K562 (cell line): ENCODE results near the gene BOC. TPM values are rescaled to one million over a fixed set of nuclear protein-coding genes. Genes with fewer than 3 reads are reported as not detected.

Source experiments
- ATAC-seq: fragments of 200-7000 bp; cut with Tn5 transposase; 3 replicates; pipeline ENCODE4 v1.9.1; 2020; ENCODE audit warnings: moderate library complexity
- BruUV-seq: library from RNA; stranded (reverse); fragments of 400-500 nt; replicated peaks from 2 replicates; lab custom pipeline; 2021; lab: Mats Ljungman, UMichigan
- CTCF ChIA-PET: fragments of 300-600 bp; formaldehyde crosslinking; extraction: SDS; loops from one replicate; lab custom pipeline; 2021; ENCODE audit warnings: low intra/inter-chr PET ratio; lab: Yijun Ruan, JAX
- POLR2A ChIA-PET: fragments of 300-600, 350-650 bp; sonication (Branson Sonifier 250); formaldehyde crosslinking; extraction: SDS; loops from one replicate; lab custom pipeline; 2021; ENCODE audit warnings: antibody characterized with exemption, inconsistent platforms; lab: Yijun Ruan, JAX
- DNase-seq, 4 experiments: peaks; one replicate each; pipeline versions ENCODE4 v3.0.0 to v3.0.0-alpha.2; 2011 to 2018; ENCODE audit warnings: low spot score in 3 of 4, mixed read lengths in 3 of 4; ENCODE audit errors: extremely low read depth in 1 of 4
- FAIRE-seq: peaks from 2 replicates; lab custom pipeline; 2011; peaks lifted over from hg19 to GRCh38; lab: Jason Lieb, UNC
- H2AFZ ChIP-seq: 2 replicates; pipeline ENCODE4 v1.6.0; 2011; ENCODE audit warnings: low read depth, low read length, control low read depth, inconsistent platforms
- H3K27ac ChIP-seq: fragments of 200-600 bp; 3 replicates; pipeline ENCODE4 v1.8.0; 2011; ENCODE audit warnings: low read depth, mild to moderate bottlenecking, control low read depth, inconsistent platforms, low read length, moderate library complexity, mixed read lengths; ENCODE audit errors: extremely low read depth
- H3K27me3 ChIP-seq, 2 experiments: fragments of 300-600 bp in 1 of 2; 2 replicates in 1 of 2; 3 replicates in 1 of 2; pipeline versions ENCODE4 v1.6.0 to v1.8.0; 2011; ENCODE audit warnings: inconsistent platforms in 2 of 2, low read length in 2 of 2, mild to moderate bottlenecking in 1 of 2, mixed read lengths in 1 of 2, moderate library complexity in 1 of 2; ENCODE audit not compliant: control insufficient read depth in 2 of 2, insufficient read depth in 2 of 2
- H3K36me3 ChIP-seq: fragments of 300-600 bp; 3 replicates; pipeline ENCODE4 v1.8.0; 2011; ENCODE audit warnings: mild to moderate bottlenecking, low read length, inconsistent platforms; ENCODE audit not compliant: control insufficient read depth, insufficient read depth
- H3K4me1 ChIP-seq, 2 experiments: fragments of 200-600 bp in 1 of 2; replicated peaks in 1 of 2; 2 replicates in 1 of 2; 3 replicates in 1 of 2; pipeline versions ENCODE4 v1.5.1 to v1.8.0; 2011; ENCODE audit warnings: inconsistent platforms in 2 of 2, low read length in 2 of 2, mild to moderate bottlenecking in 1 of 2, mixed read lengths in 1 of 2, moderate library complexity in 1 of 2; ENCODE audit not compliant: control insufficient read depth in 2 of 2, insufficient read depth in 2 of 2
- H3K4me2 ChIP-seq: 2 replicates; pipeline ENCODE4 v1.6.1; 2011; ENCODE audit warnings: low read length, control low read depth, inconsistent platforms, mixed read lengths; ENCODE audit not compliant: insufficient read depth
- H3K4me3 ChIP-seq: fragments of 200-600 bp; sonication (generic), shearing (Covaris generic); 2 replicates; pipeline ENCODE4 v1.5.1; 2016; ENCODE audit warnings: control low read depth, inconsistent platforms
- H3K79me2 ChIP-seq: fragments of 200-600 bp; 3 replicates; pipeline ENCODE4 v1.8.0; 2011; ENCODE audit warnings: low read length, inconsistent platforms; ENCODE audit not compliant: control insufficient read depth, insufficient read depth
- H3K9ac ChIP-seq, 2 experiments: 2 replicates each; pipeline versions ENCODE4 v1.6.0 to v1.6.1; 2011; ENCODE audit warnings: low read depth in 2 of 2, low read length in 2 of 2, control low read depth in 1 of 2, inconsistent platforms in 1 of 2, mild to moderate bottlenecking in 1 of 2, mixed read lengths in 1 of 2; ENCODE audit not compliant: insufficient read depth in 1 of 2
- H3K9me1 ChIP-seq: one replicate; pipeline ENCODE4 v1.6.0; 2011; ENCODE audit warnings: inconsistent platforms, mild to moderate bottlenecking, low read length, moderate library complexity; ENCODE audit not compliant: control insufficient read depth, insufficient read depth
- H3K9me3 ChIP-seq: replicated peaks from 2 replicates; pipeline ENCODE4 v1.5.1; 2011; ENCODE audit warnings: low read depth, low read length, inconsistent platforms; ENCODE audit not compliant: control insufficient read depth, insufficient read depth
- H4K20me1 ChIP-seq: replicated peaks from 2 replicates; pipeline ENCODE4 v1.6.1; 2011; ENCODE audit warnings: low read length, inconsistent platforms, mixed read lengths; ENCODE audit not compliant: control insufficient read depth, insufficient read depth
- NBN ChIP-seq: fragments of 450-650 bp; IDR thresholded peaks from 2 replicates; pipeline ENCODE4 v1.6.1; 2016; ENCODE audit warnings: low read depth, mild to moderate bottlenecking
- NCOR1 ChIP-seq: fragments of 450-650 bp; IDR thresholded peaks from 2 replicates; pipeline ENCODE4 v1.6.1; 2016; ENCODE audit warnings: mild to moderate bottlenecking, moderate library complexity
- PKNOX1 ChIP-seq: fragments of 450-650 bp; IDR thresholded peaks from 2 replicates; pipeline ENCODE4 v1.6.1; 2016
- ZNF778 ChIP-seq: fragments of 450-650 bp; formaldehyde crosslinking; IDR thresholded peaks from 2 replicates; pipeline ENCODE4 v1.4.0; 2020; ENCODE audit warnings: mild to moderate bottlenecking, moderate library complexity
- WGBS: fragments of 100-300 bp; shearing (Covaris generic); methylation state at CpG from one replicate; pipeline ENCODE4 v1.1.6; 2016; ENCODE audit warnings: low coverage, mixed read lengths; ENCODE audit not compliant: insufficient coverage; ENCODE audit errors: missing lambda C conversion rate; 5-methylcytosine and 5-hydroxymethylcytosine counted together
- in situ Hi-C: fragments of 300-500 bp; cut with MboI; formaldehyde crosslinking; loops from 4 replicates; pipeline ENCODE4 v1.15.0; 2018; ENCODE audit warnings: inconsistent platforms, mixed read lengths
- intact Hi-C: fragments of 100-400 bp; cut with micrococcal nuclease; formaldehyde crosslinking; loops from 2 replicates; pipeline ENCODE4 v1.14.2; 2022
- polyA plus RNA-seq, 8 experiments: library from polyadenylated mRNA; depleted of rRNA in 4 of 8; stranded (reverse) in 5 of 8; unstranded in 3 of 8; fragments of >200 nt; fragmentation: Nextera tagmentation in 2 of 8; fragmentation: Illumina TruSeq in 1 of 8; extraction: Ambion mirVana in 2 of 8; extraction: Trizol in 1 of 8; gene quantifications; 2 replicates each; pipeline versions ENCODE4 v1.2.1 to v1.2.3, GENCODE V29; 2011 to 2014; ENCODE audit warnings: inconsistent platforms in 1 of 8, missing spikeins in 1 of 8
- total RNA-seq, 7 experiments: library from RNA; depleted of rRNA in 6 of 7; stranded (reverse); fragments of >200 nt in 6 of 7; fragmentation: Illumina TruSeq in 2 of 7; extraction: Trizol in 2 of 7; gene quantifications; 2 replicates each; pipeline versions ENCODE4 v1.2.1 to v1.2.3, GENCODE V29; 2011 to 2021; ENCODE audit warnings: low replicate concordance in 1 of 7
- TF ChIP-seq, protein P1 (sequence below): fragments of 250-450 bp; sonication (Bioruptor Pico); IDR thresholded peaks from 2 replicates; pipeline ENCODE4 v1.6.1; 2021; ENCODE audit warnings: mild to moderate bottlenecking

The BOC gene
- total and polyA plus RNA-seq, 9 of the 15 experiments (the other 6 are each of a cell fraction or from before 2014, with no cell fraction given), result not detected

DNA sequence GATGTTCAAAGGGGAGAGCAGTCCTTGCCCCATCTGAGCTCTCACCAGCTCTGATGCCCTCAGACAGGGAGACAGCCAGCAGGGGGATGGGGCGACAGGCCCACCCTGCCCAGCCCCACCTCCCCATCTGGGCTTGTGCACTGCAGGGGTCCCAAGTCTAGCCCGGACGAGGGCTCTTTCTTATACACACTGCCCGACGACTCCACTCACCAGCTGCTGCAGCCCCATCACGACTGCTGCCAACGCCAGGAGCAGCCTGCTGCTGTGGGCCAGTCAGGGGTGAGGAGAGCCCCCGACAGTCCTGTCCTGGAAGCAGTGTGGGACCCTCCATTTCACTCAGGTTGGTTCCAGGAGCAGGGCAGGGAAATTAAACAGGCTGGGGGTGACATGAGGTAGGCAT, 73.9 kb downstream of the BOC start:
- Histone ChIP-seq H3K4me2 (no peak overlapping the region), H3K27ac (no peak overlapping the region), H2AFZ (no peak overlapping the region), H3K27me3 (peaks cover 5 to 34% of the 10 kb centered on the region in 2 experiments; a peak in 3 of 5 replicates), H3K79me2 (no peaks in the 10 kb centered on the region), H3K4me1 (peaks cover 0 to 9% of the 10 kb centered on the region in 2 experiments; a peak in 3 of 5 replicates), H3K4me3 (no peak overlapping the region), H3K9me3 (no peaks in the 10 kb centered on the region), H4K20me1 (no peaks in the 10 kb centered on the region), H3K9me1 (no peaks in the 10 kb centered on the region), H3K9ac (no peak overlapping the region), H3K36me3 (no peaks in the 10 kb centered on the region)
- BruUV-seq, result no TSS peak
- ATAC-seq, result no peak
- FAIRE-seq, result no peak
- no peak for TF ChIP-seq ZNF778 (CRISPR knock-in tag)
- TF ChIP-seq NCOR1, result no peak
- TF ChIP-seq, protein P1, sequence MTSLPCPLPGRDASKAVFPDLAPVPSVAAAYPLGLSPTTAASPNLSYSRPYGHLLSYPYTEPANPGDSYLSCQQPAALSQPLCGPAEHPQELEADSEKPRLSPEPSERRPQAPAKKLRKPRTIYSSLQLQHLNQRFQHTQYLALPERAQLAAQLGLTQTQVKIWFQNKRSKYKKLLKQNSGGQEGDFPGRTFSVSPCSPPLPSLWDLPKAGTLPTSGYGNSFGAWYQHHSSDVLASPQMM (CRISPR knock-in tag), result no peak
- TF ChIP-seq PKNOX1, result no peak
- TF ChIP-seq NBN, result no peak
- in situ Hi-C loops (loop anchor here (5.0 to 25.0 kb wide), 3 partner anchors 243 to 698 kb away; no protein-coding TSS in a partner anchor), intact Hi-C loops (loop anchor here (5.0 kb wide), 1 partner anchor 643 kb away; the partner anchor contains the start of gene CCDC80)
- DNase-seq, result no peak
- ChIA-PET CTCF (no interaction called here), POLR2A (no interaction called here)
- 14% methylated on average over 8 of the region's 8 CpGs for WGBS
